Measurements from ENCODE around the gene NYAP2. TPM values are rescaled to one million over a fixed set of nuclear protein-coding genes. Genes with fewer than 3 reads are reported as not detected.

The NYAP2 gene
- total RNA-seq, 1 donor from 2014 or later: not detected

DNA sequence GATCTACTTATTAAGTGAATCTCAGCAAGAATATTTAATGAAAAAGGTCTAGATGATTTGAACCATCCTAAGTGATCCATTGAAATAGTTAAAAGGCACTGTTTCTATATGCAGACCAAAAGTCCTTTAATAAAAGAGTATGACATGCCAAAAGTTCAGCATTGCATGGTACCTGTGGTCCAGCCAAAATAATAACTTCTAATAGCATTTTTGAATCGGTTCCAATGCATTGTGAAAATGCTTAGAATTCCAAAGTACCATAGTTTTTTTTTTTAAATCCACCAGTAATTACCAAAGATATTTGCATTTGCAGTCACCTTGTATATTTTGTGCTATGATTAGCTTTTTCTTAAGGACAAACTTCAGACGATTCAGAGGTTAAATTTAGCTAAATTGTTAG lies 79.9 kb downstream of the NYAP2 start:
- Histone ChIP-seq H3K4me3 (no peak overlapping the region), H3K4me1 (no peaks in the 10 kb centered on the region), H3K36me3 (no peaks in the 10 kb centered on the region), H3K9me3 (no peaks in the 10 kb centered on the region), H3K27ac (no peak overlapping the region), H3K27me3 (no peaks in the 10 kb centered on the region)
- no peak for TF ChIP-seq CTCF (IDR thresholded peaks at IDR 0.05)
- DNase-seq (ENCODE audit: low spot score in 2 of 2): no peak
- intact Hi-C loops (cut with DNase I): no loop called here

DNA sequence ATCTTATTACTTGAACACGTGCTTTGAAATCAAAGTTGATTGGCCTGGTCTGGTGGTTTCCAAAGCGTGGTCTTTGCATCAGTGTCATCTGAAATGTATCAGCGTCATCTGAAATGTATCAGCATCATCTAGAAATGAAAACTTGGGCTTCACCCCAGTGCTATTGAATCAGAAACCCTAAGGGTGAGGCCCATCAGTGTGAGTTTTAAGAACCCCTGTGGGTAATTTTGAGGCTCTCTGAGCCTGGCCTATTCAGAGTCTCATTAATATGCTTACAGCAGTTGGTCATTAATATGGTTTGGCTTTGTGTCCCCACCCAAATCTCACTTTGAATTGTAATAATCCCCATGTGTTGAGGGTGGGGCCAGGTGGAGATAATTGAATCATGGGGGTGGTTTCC lies 85.2 kb downstream of the NYAP2 start:
- intact Hi-C loops (cut with DNase I): no loop called here
- no peaks in the 10 kb centered on the region for H3K9me3 ChIP-seq
- H3K4me1 ChIP-seq: no peaks in the 10 kb centered on the region
- TF ChIP-seq CTCF (IDR thresholded peaks at IDR 0.05): no peak
- H3K36me3 ChIP-seq: no peaks in the 10 kb centered on the region
- H3K27me3 ChIP-seq: no peaks in the 10 kb centered on the region
- no peak for DNase-seq (ENCODE audit: low spot score in 2 of 2)
- no peak overlapping the region for H3K4me3 ChIP-seq
- H3K27ac ChIP-seq: no peak overlapping the region

- H3K9me3 ChIP-seq: no peaks in the 10 kb centered on the region
- no peak for DNase-seq (ENCODE audit: low spot score in 2 of 2)
- H3K4me1 ChIP-seq: no peaks in the 10 kb centered on the region
- H3K4me3 ChIP-seq: no peak overlapping the region
- no peaks in the 10 kb centered on the region for H3K27me3 ChIP-seq
- no peak for TF ChIP-seq CTCF (IDR thresholded peaks at IDR 0.05)
- no peaks in the 10 kb centered on the region for H3K36me3 ChIP-seq
- intact Hi-C loops (cut with DNase I): no loop called here
- H3K27ac ChIP-seq: no peak overlapping the region
Observed at GRCh38 chr2:225486236-225486635, 86.7 kb downstream of the NYAP2 start.

GRCh38 chr2:225487878-225488416 lies 88.4 kb downstream of the NYAP2 start:
- intact Hi-C loops (cut with DNase I): no loop called here
- Histone ChIP-seq H3K4me1 (no peaks in the 10 kb centered on the region), H3K36me3 (no peaks in the 10 kb centered on the region), H3K4me3 (no peak overlapping the region), H3K27me3 (no peaks in the 10 kb centered on the region), H3K9me3 (no peaks in the 10 kb centered on the region), H3K27ac (no peak overlapping the region)
- no peak for TF ChIP-seq CTCF (IDR thresholded peaks at IDR 0.05)
- DNase-seq (ENCODE audit: low spot score in 2 of 2): no peak

DNA sequence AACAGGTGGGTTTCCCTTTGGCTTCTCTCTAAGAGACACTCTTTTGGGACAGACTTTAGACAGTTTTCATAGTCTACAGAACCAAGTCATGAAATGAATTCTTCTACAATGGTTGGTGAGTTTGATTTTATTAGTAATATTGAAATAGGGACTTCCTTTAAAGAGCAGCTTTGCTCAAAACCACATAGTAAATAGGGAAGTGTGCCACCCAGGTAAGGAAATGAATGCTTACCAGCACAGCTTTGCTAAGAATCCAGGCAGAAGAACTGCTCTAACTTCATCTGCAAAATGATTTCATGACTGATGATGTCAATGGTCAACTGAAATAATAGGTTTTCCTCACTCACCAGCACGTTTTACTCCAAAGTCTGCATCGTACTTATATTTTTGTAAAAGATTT lies 89.2 kb downstream of the NYAP2 start:
- intact Hi-C loops (cut with DNase I): no loop called here
- H3K27ac ChIP-seq: no peak overlapping the region
- no peak overlapping the region for H3K4me3 ChIP-seq
- no peak for TF ChIP-seq CTCF (IDR thresholded peaks at IDR 0.05)
- H3K9me3 ChIP-seq: no peaks in the 10 kb centered on the region
- no peak for DNase-seq (ENCODE audit: low spot score in 2 of 2)
- H3K27me3 ChIP-seq: no peaks in the 10 kb centered on the region
- H3K4me1 ChIP-seq: no peaks in the 10 kb centered on the region
- no peaks in the 10 kb centered on the region for H3K36me3 ChIP-seq
